H1 (cell line): ENCODE measurements around the gene AHDC1. TPM values are rescaled to one million over a fixed set of nuclear protein-coding genes. Genes with fewer than 3 reads are reported as not detected.

Experiments used
- ATF2 ChIP-seq: IDR thresholded peaks from 2 replicates; pipeline ENCODE4 v1.6.1; 2012; ENCODE audit warnings: low read length, inconsistent platforms
- CHD7 ChIP-seq: fragments of 300-600 bp; sonication (generic); IDR thresholded peaks from 2 replicates; pipeline ENCODE4 v1.7.1; 2012; ENCODE audit warnings: low read length, moderate library complexity, mild to moderate bottlenecking, inconsistent platforms; ENCODE audit not compliant: insufficient replicate concordance
- KDM5A ChIP-seq: fragments of 200-600 bp; IDR thresholded peaks from 2 replicates; pipeline ENCODE4 v1.7.1; 2012; ENCODE audit warnings: mild to moderate bottlenecking, low read length, inconsistent platforms, mixed read lengths
- TEAD4 ChIP-seq: IDR thresholded peaks from 2 replicates; pipeline ENCODE4 v1.6.1; 2012; ENCODE audit warnings: low read depth, low read length, inconsistent platforms, mixed read lengths
- polyA plus RNA-seq, 7 experiments: library from polyadenylated mRNA; depleted of rRNA in 3 of 7; stranded (reverse) in 5 of 7; unstranded in 2 of 7; fragments of >200 nt in 5 of 7; fragments of 200-250 nt in 2 of 7; gene quantifications; 1 replicate in 5 of 7; 2 replicates in 1 of 7; 4 replicates in 1 of 7; pipeline versions ENCODE4 v1.2.1 to v1.2.3, GENCODE V29; 2011 to 2013; ENCODE audit warnings: missing spikeins in 2 of 7, mixed read lengths in 2 of 7
- total RNA-seq: library from RNA; stranded (reverse); fragmentation: NEBNext Ultra II Directional; extraction: Animal tissue kit (Norgen Biotek cat#: 25700); gene quantifications from 2 replicates; pipeline ENCODE4 v1.2.1, GENCODE V29; 2021

The AHDC1 gene
- total and polyA plus RNA-seq, 2 of the 8 experiments (the other 6 are each of a cell fraction or from before 2014, with no cell fraction given): 4.4 to 35.1 TPM

GRCh38 chr1:27644369-27645070 is 40.6 kb upstream of the AHDC1 start (continued):
- TF ChIP-seq CHD7 (no peak), ATF2 (no peak), KDM5A (no peak), TEAD4 (no peak)
